Omental fat pad (tissue), 4 donors: ENCODE results near the gene TASP1. TPM values are rescaled to one million over a fixed set of nuclear protein-coding genes. Genes with fewer than 3 reads are reported as not detected.
"Not testable (repeated sequence)": the region's sequence is repeated elsewhere in the genome, so short reads cannot be mapped to it uniquely, and the experiment has no call there.

Source experiments
- ATAC-seq: fragments of 150-250 bp; one replicate; pipeline ENCODE4 v1.9.1; 2016; ENCODE audit warnings: mild to moderate bottlenecking, moderate library complexity; ENCODE audit not compliant: low FRiP score
- DNase-seq: peaks from one replicate; pipeline ENCODE4 v3.0.0-alpha.2; 2019; ENCODE audit warnings: low spot score
- total RNA-seq, 4 donors: library from RNA; depleted of rRNA; stranded (reverse); fragments of >200 nt; gene quantifications; one replicate each; pipeline ENCODE4 v1.1.0, GENCODE V29; 2016
- TF ChIP-seq, protein P1 (sequence below), 3 donors: fragments of 450-650 bp; IDR thresholded peaks; one replicate each; pipeline ENCODE4 v1.5.1; 2016 to 2017; ENCODE audit warnings: antibody characterized with exemption in 3 of 3, mild to moderate bottlenecking in 3 of 3, moderate library complexity in 2 of 3

The TASP1 gene
- total RNA-seq, 4 donors from 2014 or later = 8.0 to 12.8 (median 11.1) TPM

DNA sequence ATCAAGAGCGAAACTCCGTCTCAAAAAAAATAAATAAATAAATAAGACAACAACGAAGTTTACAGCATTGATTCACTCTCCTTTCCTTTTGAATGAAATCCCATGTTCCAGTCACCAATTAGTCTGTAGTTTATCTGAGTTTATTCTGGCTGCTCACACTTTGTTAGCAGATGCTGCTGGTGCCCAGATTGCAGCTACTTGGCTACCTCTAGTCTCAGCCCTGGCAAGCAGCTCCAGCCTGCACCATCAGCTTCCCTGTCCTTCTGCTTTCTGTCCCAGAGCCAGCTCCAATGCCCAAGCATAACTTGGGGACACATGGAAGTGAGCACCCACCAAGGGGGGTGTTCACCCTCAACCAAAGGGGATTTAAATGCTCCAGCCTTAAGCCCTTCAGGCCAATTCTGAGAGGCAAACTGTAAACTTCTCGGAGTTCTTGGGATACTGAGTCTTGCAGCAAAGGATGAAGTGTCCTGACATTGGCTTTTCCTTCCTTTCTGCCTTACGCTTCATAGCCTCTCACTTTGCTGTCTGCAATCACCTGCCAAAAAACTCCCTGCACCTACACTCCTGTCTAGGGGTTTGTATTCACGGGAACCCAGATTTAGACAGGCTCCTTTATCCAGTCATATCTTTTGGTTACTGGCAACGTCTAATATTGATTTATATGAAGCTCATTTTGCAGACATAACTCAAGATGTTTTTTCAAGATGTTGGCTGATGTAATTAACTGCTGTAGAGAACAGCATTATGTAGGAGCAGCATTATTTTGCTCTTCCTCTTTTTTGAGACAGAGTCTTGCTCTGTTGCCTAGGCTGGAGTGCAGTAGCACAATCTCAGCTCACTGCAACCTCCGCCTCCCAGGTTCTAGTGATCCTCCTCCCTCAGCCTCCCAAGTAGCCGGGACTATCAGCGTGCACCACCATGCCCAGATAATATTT, 9.8 kb upstream of the TASP1 start:
- DNase-seq (no peak), ATAC-seq (no peak)
- TF ChIP-seq, protein P1, sequence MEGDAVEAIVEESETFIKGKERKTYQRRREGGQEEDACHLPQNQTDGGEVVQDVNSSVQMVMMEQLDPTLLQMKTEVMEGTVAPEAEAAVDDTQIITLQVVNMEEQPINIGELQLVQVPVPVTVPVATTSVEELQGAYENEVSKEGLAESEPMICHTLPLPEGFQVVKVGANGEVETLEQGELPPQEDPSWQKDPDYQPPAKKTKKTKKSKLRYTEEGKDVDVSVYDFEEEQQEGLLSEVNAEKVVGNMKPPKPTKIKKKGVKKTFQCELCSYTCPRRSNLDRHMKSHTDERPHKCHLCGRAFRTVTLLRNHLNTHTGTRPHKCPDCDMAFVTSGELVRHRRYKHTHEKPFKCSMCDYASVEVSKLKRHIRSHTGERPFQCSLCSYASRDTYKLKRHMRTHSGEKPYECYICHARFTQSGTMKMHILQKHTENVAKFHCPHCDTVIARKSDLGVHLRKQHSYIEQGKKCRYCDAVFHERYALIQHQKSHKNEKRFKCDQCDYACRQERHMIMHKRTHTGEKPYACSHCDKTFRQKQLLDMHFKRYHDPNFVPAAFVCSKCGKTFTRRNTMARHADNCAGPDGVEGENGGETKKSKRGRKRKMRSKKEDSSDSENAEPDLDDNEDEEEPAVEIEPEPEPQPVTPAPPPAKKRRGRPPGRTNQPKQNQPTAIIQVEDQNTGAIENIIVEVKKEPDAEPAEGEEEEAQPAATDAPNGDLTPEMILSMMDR (IDR thresholded peaks at IDR 0.05) = no peak

DNA sequence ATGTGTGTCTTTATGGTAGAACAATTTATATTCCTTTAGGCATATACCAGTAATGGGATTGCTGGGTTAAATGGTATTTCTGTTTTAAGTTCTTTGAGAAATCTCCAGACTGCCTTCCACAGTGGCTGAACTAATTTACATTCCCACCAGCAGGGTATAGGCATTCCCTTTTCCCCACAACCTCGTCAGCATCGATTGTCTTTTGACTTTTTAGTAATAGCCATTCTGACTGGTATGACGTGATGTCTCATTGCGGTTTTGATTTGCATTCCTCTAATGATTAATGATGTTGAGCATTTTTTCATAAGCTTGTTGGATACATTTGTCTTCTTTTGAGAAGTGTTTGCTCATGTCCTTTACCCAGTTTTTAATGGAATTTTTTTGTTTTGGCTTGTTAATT, 5.3 kb upstream of the TASP1 start:
- ATAC-seq (no peak), DNase-seq (no peak)
- TF ChIP-seq, protein P1 (IDR thresholded peaks at IDR 0.05) = no peak

DNA sequence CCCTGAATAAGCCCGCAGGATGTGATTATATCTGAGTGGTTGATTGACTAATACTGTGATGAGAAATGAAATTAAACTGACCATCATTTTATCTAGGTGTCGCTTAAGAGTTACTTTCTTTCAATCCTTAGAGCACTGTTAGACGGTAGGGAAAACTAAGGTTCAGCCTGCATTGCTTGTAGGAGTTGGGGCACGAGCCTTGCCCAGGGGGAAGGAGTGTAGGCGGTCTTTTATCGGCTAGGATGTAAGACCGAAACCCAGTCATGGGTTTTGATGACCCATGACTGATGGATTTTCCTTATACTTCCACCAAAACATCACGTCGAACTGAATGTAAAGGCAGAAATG, 392 bp upstream of the TASP1 start:
- TF ChIP-seq, protein P1 (IDR thresholded peaks at IDR 0.05) = no peak
- ATAC-seq (no peak), DNase-seq (no peak)

DNA sequence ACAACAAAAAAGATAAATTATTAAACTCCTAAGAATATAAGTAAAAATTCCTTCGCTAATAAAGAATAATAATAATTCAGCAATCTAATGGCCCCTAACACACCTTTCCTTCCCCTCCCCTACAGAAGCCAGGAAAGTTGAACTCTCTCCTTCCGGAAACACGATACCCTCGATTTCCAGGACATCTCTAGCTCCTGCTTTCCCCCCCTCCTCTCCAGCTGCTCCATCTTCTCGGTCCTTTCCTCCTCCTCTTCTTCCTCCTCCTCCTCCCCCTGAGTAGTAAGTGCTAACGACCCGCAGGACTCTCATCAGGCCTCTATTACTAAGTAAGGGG, 603 bp downstream of the TASP1 start:
- no peak for DNase-seq
- TF ChIP-seq, protein P1 (IDR thresholded peaks at IDR 0.05) = no peak
- ATAC-seq = no peak

DNA sequence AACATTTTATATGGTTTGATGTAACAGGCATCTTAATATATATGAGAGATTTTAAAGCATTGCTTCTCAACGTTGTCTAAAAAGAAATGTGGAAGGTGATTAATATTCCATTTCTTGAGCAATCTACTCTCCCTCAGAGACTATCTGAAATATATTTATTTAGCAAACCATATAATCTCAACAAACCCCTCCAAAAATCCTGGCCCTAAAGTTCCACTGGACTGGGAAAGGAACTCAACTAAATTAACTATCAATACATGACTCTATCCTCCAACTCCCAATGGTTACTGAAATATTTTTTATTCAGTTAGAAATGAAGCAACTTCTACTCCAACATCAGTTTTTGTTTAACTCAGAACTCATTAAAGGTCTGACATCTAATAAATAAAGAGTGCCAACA, 6.3 kb downstream of the TASP1 start:
- DNase-seq (no peak), ATAC-seq (no peak)
- TF ChIP-seq, protein P1 (IDR thresholded peaks at IDR 0.05) = no peak

DNA sequence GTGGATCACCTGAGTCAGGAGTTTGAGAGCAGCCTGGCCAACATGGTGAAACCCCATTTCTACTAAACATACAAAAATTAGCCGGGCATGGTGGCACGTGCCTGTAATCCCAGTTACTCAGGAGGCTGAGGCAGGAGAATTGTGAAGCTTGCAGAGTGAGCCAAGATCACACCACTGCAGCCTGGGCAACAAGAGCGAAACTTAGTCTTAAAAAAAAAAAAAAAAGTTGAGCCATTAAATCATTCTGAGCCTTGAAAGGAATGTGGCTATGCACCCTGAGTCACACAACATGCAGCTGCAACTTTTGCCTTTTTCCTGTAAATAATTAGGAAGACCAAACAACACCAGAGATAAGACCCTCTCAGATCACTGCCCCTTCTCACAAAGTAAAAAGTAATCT, 11.2 kb downstream of the TASP1 start:
- DNase-seq = not testable (repeated sequence)

DNA sequence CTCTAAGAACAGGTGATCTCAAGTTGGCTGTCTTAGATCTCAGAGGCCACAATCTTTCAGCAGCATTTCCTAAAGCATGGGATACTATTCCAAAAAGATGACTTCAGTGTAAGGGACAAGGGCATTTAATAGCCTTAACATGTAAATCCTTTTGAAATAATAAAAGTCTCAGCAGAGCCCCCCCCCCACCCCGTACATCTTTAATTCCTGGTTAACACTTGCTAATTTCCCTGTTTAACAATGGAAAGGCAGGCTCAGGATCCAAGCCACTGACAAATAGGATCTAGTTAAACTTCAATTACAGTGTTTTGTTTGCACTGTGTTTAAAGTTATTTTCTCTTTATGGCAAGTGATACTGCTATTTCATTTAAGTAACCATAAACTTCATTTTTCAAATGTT, 12.0 kb downstream of the TASP1 start:
- TF ChIP-seq, protein P1 (IDR thresholded peaks at IDR 0.05) = no peak
- ATAC-seq = no peak

More for the DNA sequence above, 11.2 kb downstream of the TASP1 start:
- ATAC-seq = not testable (repeated sequence)

More for the DNA sequence above, 12.0 kb downstream of the TASP1 start:
- DNase-seq = no peak
